HepG2 (cell line): Measurements from ENCODE around the gene ZNF627. TPM values are rescaled to one million over a fixed set of nuclear protein-coding genes. Genes with fewer than 3 reads are reported as not detected.

Source experiments
- ATAC-seq: fragments of 200-7000 bp; cut with Tn5 transposase; 3 replicates; pipeline ENCODE4 v1.9.1; 2020; ENCODE audit warnings: mild to moderate bottlenecking, moderate library complexity
- BruUV-seq: library from RNA; stranded (reverse); fragments of 400-500 nt; replicated peaks from 2 replicates; lab custom pipeline; 2021; lab: Mats Ljungman, UMichigan
- CTCF ChIA-PET: fragments of 300-600 bp; formaldehyde crosslinking; extraction: SDS; loops from one replicate; lab custom pipeline; 2021; ENCODE audit warnings: low total read pairs, inconsistent platforms, low intra/inter-chr PET ratio; lab: Yijun Ruan, JAX
- POLR2A ChIA-PET: fragments of 350-600 bp; sonication (Branson Sonifier 250); formaldehyde crosslinking; loops from one replicate; lab custom pipeline; 2020; ENCODE audit warnings: antibody characterized with exemption, inconsistent platforms; lab: Yijun Ruan, JAX
- DNase-seq: peaks from one replicate; pipeline ENCODE4 v3.0.0-alpha.2; 2015; ENCODE audit warnings: low spot score
- FAIRE-seq: peaks from 3 replicates; lab custom pipeline; 2011; peaks lifted over from hg19 to GRCh38; lab: Jason Lieb, UNC
- H2AFZ ChIP-seq: one replicate; pipeline ENCODE4 v1.6.1; 2011; ENCODE audit warnings: low read length, inconsistent platforms
- H3K27ac ChIP-seq: fragments of 300-600 bp; 3 replicates; pipeline ENCODE4 v1.8.0; 2011; ENCODE audit warnings: mixed run types, mild to moderate bottlenecking, mixed read lengths, low read length, inconsistent platforms; ENCODE audit not compliant: insufficient read depth; ENCODE audit errors: extremely low read length
- H3K27me3 ChIP-seq, 2 experiments: fragments of 200-600 bp in 1 of 2; 2 replicates in 1 of 2; 3 replicates in 1 of 2; pipeline versions ENCODE4 v1.6.0 to v1.8.0; 2011; ENCODE audit warnings: low read length in 2 of 2, mild to moderate bottlenecking in 2 of 2, moderate library complexity in 2 of 2, inconsistent platforms in 1 of 2; ENCODE audit not compliant: insufficient read depth in 2 of 2, control insufficient read depth in 1 of 2
- H3K36me3 ChIP-seq, 2 experiments: fragments of 200-600 bp in 1 of 2; replicated peaks in 1 of 2; 2 replicates in 1 of 2; 3 replicates in 1 of 2; pipeline versions ENCODE4 v1.5.1 to v1.8.0; 2011; ENCODE audit warnings: low read length in 2 of 2, inconsistent platforms in 1 of 2; ENCODE audit not compliant: insufficient read depth in 2 of 2, control insufficient read depth in 1 of 2
- H3K4me1 ChIP-seq: 2 replicates; pipeline ENCODE4 v1.5.1; 2012; ENCODE audit warnings: low read length, inconsistent platforms; ENCODE audit not compliant: insufficient read depth
- H3K4me2 ChIP-seq: 2 replicates; pipeline ENCODE4 v1.6.0; 2011; ENCODE audit warnings: low read depth, low read length, inconsistent platforms
- H3K4me3 ChIP-seq, 3 experiments: fragments of 200-600 bp in 1 of 3; sonication (generic), shearing (Covaris generic) in 1 of 3; replicated peaks in 1 of 3; 2 replicates each; pipeline ENCODE4 v1.5.1; 2011 to 2016; ENCODE audit warnings: low read length in 3 of 3, inconsistent platforms in 2 of 3, low read depth in 2 of 3, mild to moderate bottlenecking in 2 of 3, control low read depth in 1 of 3, mixed read lengths in 1 of 3; ENCODE audit not compliant: insufficient read depth in 1 of 3
- H3K79me2 ChIP-seq: one replicate; pipeline ENCODE4 v1.6.1; 2011; ENCODE audit warnings: low read length, inconsistent platforms; ENCODE audit not compliant: insufficient read depth
- H3K9ac ChIP-seq: 2 replicates; pipeline ENCODE4 v1.6.0; 2011; ENCODE audit warnings: mild to moderate bottlenecking, low read depth, low read length, inconsistent platforms; ENCODE audit not compliant: insufficient read depth
- H3K9me3 ChIP-seq: 2 replicates; pipeline ENCODE4 v1.5.1; 2012; ENCODE audit warnings: mild to moderate bottlenecking, low read length
- H4K20me1 ChIP-seq: 2 replicates; pipeline ENCODE4 v1.6.0; 2011; ENCODE audit warnings: inconsistent platforms, mild to moderate bottlenecking, low read length, moderate library complexity; ENCODE audit not compliant: insufficient read depth
- CSRNP2 ChIP-seq: sonication (generic); formaldehyde crosslinking; conservative IDR thresholded peaks from 2 replicates; pipeline ENCODE4 v1.8.0; 2022; ENCODE audit warnings: low read depth, missing genetic modification reagents
- FOXJ3 ChIP-seq: sonication (generic); formaldehyde crosslinking; IDR thresholded peaks from 2 replicates; pipeline ENCODE4 v1.4.0; 2020; ENCODE audit warnings: missing genetic modification reagents, mild to moderate bottlenecking, borderline replicate concordance
- TCF7L2 ChIP-seq: IDR thresholded peaks from 2 replicates; pipeline ENCODE4 v1.6.1; 2011; ENCODE audit warnings: mild to moderate bottlenecking, low read depth, low read length, moderate library complexity
- ZBTB1 ChIP-seq: sonication (generic); formaldehyde crosslinking; IDR thresholded peaks from 2 replicates; pipeline ENCODE4 v1.4.0; 2020; ENCODE audit warnings: missing genetic modification reagents, borderline replicate concordance
- ZBTB39 ChIP-seq: sonication (generic); formaldehyde crosslinking; IDR thresholded peaks from 2 replicates; pipeline ENCODE4 v1.5.0; 2020; ENCODE audit warnings: missing genetic modification reagents
- WGBS: methylation state at CpG from one replicate; pipeline ENCODE4 v1.1.6; 2017; ENCODE audit warnings: low lambda C conversion rate; 5-methylcytosine and 5-hydroxymethylcytosine counted together
- in situ Hi-C: cut with HindIII; loops from 2 replicates; pipeline ENCODE4 v1.10.0; 2017; ENCODE audit warnings: low pct_unique_long_range_greater_than_20kb; ENCODE audit not compliant: extremely low pct_ligation_motif_present
- intact Hi-C: fragments of 100-400 bp; cut with micrococcal nuclease; formaldehyde crosslinking; loops from one replicate; pipeline ENCODE4 v1.10.0; 2022; ENCODE audit not compliant: unreplicated experiment
- polyA plus RNA-seq, 8 experiments: library from polyadenylated mRNA; depleted of rRNA in 3 of 8; stranded (reverse) in 7 of 8; unstranded in 1 of 8; fragments of >200 nt; fragmentation: Illumina TruSeq in 4 of 8; extraction: Trizol in 4 of 8; gene quantifications; 2 replicates each; pipeline versions ENCODE4 v1.2.1 to v1.2.3, GENCODE V29; 2011 to 2016; ENCODE audit warnings: low read depth in 4 of 8, missing spikeins in 1 of 8, mixed read lengths in 1 of 8; ENCODE audit not compliant: insufficient read depth in 1 of 8
- total RNA-seq, 5 experiments: library from RNA; depleted of rRNA; stranded (reverse); fragments of >200 nt; fragmentation: Illumina TruSeq; extraction: Trizol; gene quantifications; 2 replicates each; pipeline ENCODE4 v1.2.3, GENCODE V29; 2016; ENCODE audit warnings: low read depth in 1 of 5

The ZNF627 gene
- total and polyA plus RNA-seq, 2 of the 13 experiments (the other 11 are each of a cell fraction or from before 2014, with no cell fraction given): 4.2 to 12.7 TPM

- Histone ChIP-seq H3K27ac (no peak overlapping the region), H3K9ac (no peak overlapping the region), H3K36me3 (peaks cover 5 to 15% of the 10 kb centered on the region in 2 experiments; a peak in 4 of 5 replicates), H3K4me3 (no peak overlapping the region), H3K79me2 (peaks cover 30% of the 10 kb centered on the region), H3K4me1 (peaks cover 18% of the 10 kb centered on the region), H2AFZ (no peak overlapping the region), H4K20me1 (no peaks in the 10 kb centered on the region), H3K27me3 (no peaks in the 10 kb centered on the region), H3K4me2 (no peak overlapping the region), H3K9me3 (no peaks in the 10 kb centered on the region)
- FAIRE-seq (no peak), ATAC-seq (no peak), DNase-seq (no peak)
- intact Hi-C loops: no loop called here
- 95% methylated on average over 11 of the region's 12 CpGs for WGBS
- ChIA-PET POLR2A (no interaction called here), CTCF (no interaction called here)
- in situ Hi-C loops: no loop called here
- no TSS peak for BruUV-seq
- TF ChIP-seq FOXJ3 (CRISPR knock-in tag) (no peak), ZBTB1 (CRISPR knock-in tag) (no peak), ZBTB39 (CRISPR knock-in tag) (no peak), TCF7L2 (no peak), CSRNP2 (CRISPR knock-in tag) (no peak)
Observed at GRCh38 chr19:11554160-11554559, 43.1 kb upstream of the ZNF627 start.
